ENCODE measurements around the gene PTPRM.

PTPRM gene

GRCh38 chr18:7637269-7637668 is 70.2 kb downstream of the PTPRM start:
- intact Hi-C loops (cut with micrococcal nuclease), result no loop called here
- Mint-ChIP-seq H3K4me3 (no peak overlapping the region), H3K27ac (no peak overlapping the region), H3K4me1 (ENCODE audit: low read depth) (peaks cover 6% of the 10 kb centered on the region), H3K27me3 (no peaks in the 10 kb centered on the region), H3K9me3 (no peaks in the 10 kb centered on the region), H3K36me3 (ENCODE audit: low read depth) (no peaks in the 10 kb centered on the region)

- H3K36me3 Mint-ChIP-seq (ENCODE audit: low read depth), result no peaks in the 10 kb centered on the region
- intact Hi-C loops (cut with micrococcal nuclease), result no loop called here
- H3K27ac Mint-ChIP-seq, result no peak overlapping the region
- H3K27me3 Mint-ChIP-seq, result no peaks in the 10 kb centered on the region
- H3K4me1 Mint-ChIP-seq (ENCODE audit: low read depth), result peaks cover 3% of the 10 kb centered on the region
- no peak overlapping the region for H3K4me3 Mint-ChIP-seq
- H3K9me3 Mint-ChIP-seq, result no peaks in the 10 kb centered on the region
These were observed 71.2 kb downstream of the PTPRM start for GRCh38 chr18:7638321-7638720.

- intact Hi-C loops (cut with micrococcal nuclease), result no loop called here
- Mint-ChIP-seq H3K4me1 (ENCODE audit: low read depth) (no peaks in the 10 kb centered on the region), H3K36me3 (ENCODE audit: low read depth) (no peaks in the 10 kb centered on the region), H3K9me3 (peaks cover 8% of the 10 kb centered on the region), H3K27me3 (no peaks in the 10 kb centered on the region), H3K4me3 (no peak overlapping the region), H3K27ac (no peak overlapping the region)
These were observed 74.7 kb downstream of the PTPRM start for GRCh38 chr18:7641813-7642212.

GRCh38 chr18:7642331-7642890 is 75.3 kb downstream of the PTPRM start:
- no peaks in the 10 kb centered on the region for H3K27me3 Mint-ChIP-seq
- no peak overlapping the region for H3K4me3 Mint-ChIP-seq
- no peaks in the 10 kb centered on the region for H3K36me3 Mint-ChIP-seq (ENCODE audit: low read depth)
- intact Hi-C loops (cut with micrococcal nuclease), result no loop called here
- no peaks in the 10 kb centered on the region for H3K4me1 Mint-ChIP-seq (ENCODE audit: low read depth)
- H3K9me3 Mint-ChIP-seq, result peaks cover 8% of the 10 kb centered on the region
- no peak overlapping the region for H3K27ac Mint-ChIP-seq

GRCh38 chr18:7645756-7646155 is 78.6 kb downstream of the PTPRM start:
- no peak overlapping the region for H3K27ac Mint-ChIP-seq
- no peaks in the 10 kb centered on the region for H3K4me1 Mint-ChIP-seq (ENCODE audit: low read depth)
- no peaks in the 10 kb centered on the region for H3K27me3 Mint-ChIP-seq
- H3K9me3 Mint-ChIP-seq, result peaks cover 8% of the 10 kb centered on the region
- intact Hi-C loops (cut with micrococcal nuclease), result no loop called here
- no peaks in the 10 kb centered on the region for H3K36me3 Mint-ChIP-seq (ENCODE audit: low read depth)
- H3K4me3 Mint-ChIP-seq, result no peak overlapping the region

- Mint-ChIP-seq H3K4me3 (no peak overlapping the region), H3K9me3 (peaks cover 8% of the 10 kb centered on the region), H3K36me3 (ENCODE audit: low read depth) (no peaks in the 10 kb centered on the region), H3K27ac (no peak overlapping the region), H3K27me3 (no peaks in the 10 kb centered on the region), H3K4me1 (ENCODE audit: low read depth) (no peaks in the 10 kb centered on the region)
- intact Hi-C loops (cut with micrococcal nuclease), result no loop called here
These were observed 79.2 kb downstream of the PTPRM start for GRCh38 chr18:7646174-7646886.

GRCh38 chr18:7647500-7647899 is 80.4 kb downstream of the PTPRM start:
- Mint-ChIP-seq H3K4me3 (no peak overlapping the region), H3K36me3 (ENCODE audit: low read depth) (no peaks in the 10 kb centered on the region), H3K27ac (no peak overlapping the region), H3K4me1 (ENCODE audit: low read depth) (no peaks in the 10 kb centered on the region), H3K9me3 (peaks cover 8% of the 10 kb centered on the region), H3K27me3 (no peaks in the 10 kb centered on the region)
- intact Hi-C loops (cut with micrococcal nuclease), result no loop called here

- no peaks in the 10 kb centered on the region for H3K4me1 Mint-ChIP-seq (ENCODE audit: low read depth)
- H3K4me3 Mint-ChIP-seq, result no peak overlapping the region
- no peaks in the 10 kb centered on the region for H3K36me3 Mint-ChIP-seq (ENCODE audit: low read depth)
- H3K9me3 Mint-ChIP-seq, result no peaks in the 10 kb centered on the region
- no peaks in the 10 kb centered on the region for H3K27me3 Mint-ChIP-seq
- no peak overlapping the region for H3K27ac Mint-ChIP-seq
- intact Hi-C loops (cut with micrococcal nuclease), result no loop called here
These were observed 89.9 kb downstream of the PTPRM start for GRCh38 chr18:7657050-7657449.

- H3K36me3 Mint-ChIP-seq (ENCODE audit: low read depth), result no peaks in the 10 kb centered on the region
- H3K4me1 Mint-ChIP-seq (ENCODE audit: low read depth), result no peaks in the 10 kb centered on the region
- no peak overlapping the region for H3K27ac Mint-ChIP-seq
- no peaks in the 10 kb centered on the region for H3K27me3 Mint-ChIP-seq
- no peak overlapping the region for H3K4me3 Mint-ChIP-seq
- H3K9me3 Mint-ChIP-seq, result no peaks in the 10 kb centered on the region
- intact Hi-C loops (cut with micrococcal nuclease), result no loop called here
These were observed 90.8 kb downstream of the PTPRM start for GRCh38 chr18:7657937-7658336.

- Mint-ChIP-seq H3K4me1 (ENCODE audit: low read depth) (no peaks in the 10 kb centered on the region), H3K27ac (no peak overlapping the region), H3K36me3 (ENCODE audit: low read depth) (no peaks in the 10 kb centered on the region), H3K4me3 (no peak overlapping the region), H3K27me3 (no peaks in the 10 kb centered on the region), H3K9me3 (no peaks in the 10 kb centered on the region)
- intact Hi-C loops (cut with micrococcal nuclease), result no loop called here
These were observed 91.6 kb downstream of the PTPRM start for GRCh38 chr18:7658701-7659100.

- Mint-ChIP-seq H3K27me3 (no peaks in the 10 kb centered on the region), H3K4me3 (no peak overlapping the region)
These were observed 94.1 kb downstream of the PTPRM start for GRCh38 chr18:7661207-7661606.

GRCh38 chr18:7662866-7663265 is 95.8 kb downstream of the PTPRM start:
- Mint-ChIP-seq H3K36me3 (ENCODE audit: low read depth) (no peaks in the 10 kb centered on the region), H3K4me1 (ENCODE audit: low read depth) (no peaks in the 10 kb centered on the region), H3K27ac (no peak overlapping the region), H3K9me3 (no peaks in the 10 kb centered on the region), H3K4me3 (no peak overlapping the region), H3K27me3 (no peaks in the 10 kb centered on the region)
- intact Hi-C loops (cut with micrococcal nuclease), result no loop called here

More at GRCh38 chr18:7661207-7661606, 94.1 kb downstream of the PTPRM start:
- Mint-ChIP-seq H3K9me3 (no peaks in the 10 kb centered on the region), H3K4me1 (ENCODE audit: low read depth) (no peaks in the 10 kb centered on the region), H3K36me3 (ENCODE audit: low read depth) (no peaks in the 10 kb centered on the region), H3K27ac (no peak overlapping the region)
- intact Hi-C loops (cut with micrococcal nuclease), result no loop called here

- Mint-ChIP-seq H3K36me3 (ENCODE audit: low read depth) (no peaks in the 10 kb centered on the region), H3K27me3 (no peaks in the 10 kb centered on the region), H3K4me1 (ENCODE audit: low read depth) (no peaks in the 10 kb centered on the region), H3K27ac (no peak overlapping the region), H3K9me3 (no peaks in the 10 kb centered on the region), H3K4me3 (no peak overlapping the region)
- intact Hi-C loops (cut with micrococcal nuclease), result no loop called here
These were observed 96.5 kb downstream of the PTPRM start for GRCh38 chr18:7663366-7664312.

GRCh38 chr18:7666195-7666776 is 99.2 kb downstream of the PTPRM start:
- Mint-ChIP-seq H3K27ac (no peak overlapping the region), H3K4me1 (ENCODE audit: low read depth) (no peaks in the 10 kb centered on the region), H3K4me3 (no peak overlapping the region), H3K9me3 (no peaks in the 10 kb centered on the region), H3K27me3 (no peaks in the 10 kb centered on the region), H3K36me3 (ENCODE audit: low read depth) (no peaks in the 10 kb centered on the region)
- intact Hi-C loops (cut with micrococcal nuclease), result no loop called here
